Measurements from ENCODE around the gene AGAP1.

Gene AGAP1

GRCh38 chr2:235500761-235501672 is 7.2 kb downstream of the AGAP1 start:
- no peak for DNase-seq (ENCODE audit: low read depth)
- TF ChIP-seq CTCF (IDR thresholded peaks at IDR 0.05; ENCODE audit: low read depth, low read length, missing control alignments): no peak
- no peak overlapping the region for H3K4me3 ChIP-seq (ENCODE audit: low read depth, low read length)

GRCh38 chr2:235501673-235502031 is 7.8 kb downstream of the AGAP1 start:
- H3K4me3 ChIP-seq (ENCODE audit: low read depth, low read length): no peak overlapping the region
- TF ChIP-seq CTCF (IDR thresholded peaks at IDR 0.05; ENCODE audit: low read depth, low read length, missing control alignments): no peak
- no peak for DNase-seq (ENCODE audit: low read depth)

GRCh38 chr2:235502336-235502735 is 8.5 kb downstream of the AGAP1 start:
- no peak overlapping the region for H3K4me3 ChIP-seq (ENCODE audit: low read depth, low read length)
- TF ChIP-seq CTCF (IDR thresholded peaks at IDR 0.05; ENCODE audit: low read depth, low read length, missing control alignments): no peak
- DNase-seq (ENCODE audit: low read depth): no peak

GRCh38 chr2:235504441-235505180 is 10.8 kb downstream of the AGAP1 start:
- no peak for TF ChIP-seq CTCF (IDR thresholded peaks at IDR 0.05; ENCODE audit: low read depth, low read length, missing control alignments)
- no peak for DNase-seq (ENCODE audit: low read depth)
- H3K4me3 ChIP-seq (ENCODE audit: low read depth, low read length): no peak overlapping the region

GRCh38 chr2:235505181-235505741 is 11.4 kb downstream of the AGAP1 start:
- TF ChIP-seq CTCF (IDR thresholded peaks at IDR 0.05; ENCODE audit: low read depth, low read length, missing control alignments): no peak
- no peak for DNase-seq (ENCODE audit: low read depth)
- no peak overlapping the region for H3K4me3 ChIP-seq (ENCODE audit: low read depth, low read length)

GRCh38 chr2:235506291-235506996 is 12.6 kb downstream of the AGAP1 start:
- no peak overlapping the region for H3K4me3 ChIP-seq (ENCODE audit: low read depth, low read length)
- no peak for TF ChIP-seq CTCF (IDR thresholded peaks at IDR 0.05; ENCODE audit: low read depth, low read length, missing control alignments)
- no peak for DNase-seq (ENCODE audit: low read depth)

Data from GM12864 (cell line).